GM19193 (cell line): Measurements from ENCODE around the gene PGM1.

Experiments used
- POLR2A ChIP-seq: IDR thresholded peaks from 4 replicates; pipeline ENCODE4 v1.6.1; 2011; ENCODE audit not compliant: insufficient read depth, insufficient read length; ENCODE audit errors: extremely low read depth

The PGM1 gene

DNA sequence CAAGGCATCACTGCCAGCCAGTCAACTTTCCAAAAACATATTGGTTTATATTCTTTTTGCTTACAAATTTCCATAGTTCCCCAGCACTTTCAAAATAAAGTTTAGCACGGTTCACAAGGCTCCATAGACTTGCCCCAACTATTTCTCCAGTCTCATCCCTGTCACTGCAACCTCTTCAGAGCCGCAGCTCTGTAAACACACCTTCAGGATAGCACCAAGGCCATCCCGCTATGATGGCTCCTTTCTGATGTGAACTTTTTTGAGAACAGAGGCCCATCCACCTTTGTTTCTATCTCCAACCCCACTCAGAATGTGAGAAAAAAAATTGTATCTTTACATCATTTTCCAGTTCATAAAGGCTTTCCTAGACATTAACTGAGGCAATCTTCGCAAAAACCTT lies 26.3 kb downstream of the PGM1 start:
- TF ChIP-seq POLR2A = no peak

- no peak for TF ChIP-seq POLR2A
Measured at GRCh38 chr1:63620671-63621070, 27.5 kb downstream of the PGM1 start.

DNA sequence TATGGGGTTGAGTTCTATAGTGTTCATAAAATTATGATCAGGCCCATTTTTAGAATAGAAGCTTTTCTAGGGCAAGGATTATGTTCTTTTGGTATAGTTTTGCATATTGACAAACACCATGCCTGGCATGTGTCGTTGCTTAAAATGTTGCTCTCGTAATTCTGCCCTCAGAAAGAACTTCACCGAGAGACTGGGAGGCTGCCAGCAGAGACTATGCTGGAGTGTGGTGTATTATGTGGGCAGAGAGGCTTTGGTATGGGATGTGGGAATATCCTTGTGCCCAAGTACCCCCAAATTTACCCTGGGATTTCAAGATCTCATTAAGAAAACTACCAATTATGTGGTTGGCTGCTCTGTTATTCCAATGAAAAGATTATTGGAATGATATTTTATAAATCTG lies 27.9 kb downstream of the PGM1 start:
- no peak for TF ChIP-seq POLR2A

- TF ChIP-seq POLR2A = no peak
Measured at GRCh38 chr1:63621698-63622097, 28.5 kb downstream of the PGM1 start.

- TF ChIP-seq POLR2A = no peak
Measured at GRCh38 chr1:63622849-63623566, 29.8 kb downstream of the PGM1 start.

DNA sequence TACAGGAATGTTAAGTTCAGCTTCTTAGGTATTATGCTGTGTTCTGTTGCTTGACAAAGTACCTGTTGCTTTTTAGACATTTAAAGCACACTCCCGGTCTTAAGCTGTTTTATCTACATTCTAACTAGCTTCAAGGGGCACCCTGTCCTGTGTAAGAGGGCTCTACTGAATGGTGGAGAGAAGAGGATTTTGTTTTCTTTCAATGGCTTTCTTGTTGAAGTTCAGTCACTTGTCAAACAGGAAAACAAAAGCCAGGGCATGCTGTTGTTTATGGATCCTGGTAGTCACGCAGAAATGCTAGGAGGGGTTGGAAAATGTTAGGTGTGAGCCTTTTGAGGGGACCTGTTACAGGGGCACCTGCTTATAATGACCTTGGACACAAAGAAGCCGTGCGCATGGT lies 30.7 kb downstream of the PGM1 start:
- TF ChIP-seq POLR2A = no peak

GRCh38 chr1:63624911-63625310 lies 31.7 kb downstream of the PGM1 start:
- TF ChIP-seq POLR2A = no peak

DNA sequence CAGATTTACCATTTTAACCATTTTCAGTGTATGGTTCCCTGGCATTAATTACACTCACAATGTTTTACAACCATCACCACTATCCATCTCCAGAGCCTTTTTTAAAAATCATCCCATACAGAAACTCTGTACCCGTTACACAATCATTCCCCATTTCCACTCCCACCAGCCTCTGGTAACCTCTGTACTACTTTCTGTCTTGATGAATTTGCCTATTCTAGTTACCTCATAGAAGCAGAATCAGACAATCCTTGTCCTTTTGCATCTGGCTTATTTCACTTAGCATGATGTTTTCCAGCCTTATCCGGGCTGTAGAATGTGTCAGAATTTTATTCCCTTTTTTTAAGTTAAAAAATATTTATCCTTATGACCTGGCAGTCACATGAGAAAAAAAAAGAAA lies 33.0 kb downstream of the PGM1 start:
- no peak for TF ChIP-seq POLR2A

GRCh38 chr1:63628607-63629006 lies 35.4 kb downstream of the PGM1 start:
- no peak for TF ChIP-seq POLR2A

GRCh38 chr1:63630238-63630637 lies 37.0 kb downstream of the PGM1 start:
- TF ChIP-seq POLR2A = no peak

DNA sequence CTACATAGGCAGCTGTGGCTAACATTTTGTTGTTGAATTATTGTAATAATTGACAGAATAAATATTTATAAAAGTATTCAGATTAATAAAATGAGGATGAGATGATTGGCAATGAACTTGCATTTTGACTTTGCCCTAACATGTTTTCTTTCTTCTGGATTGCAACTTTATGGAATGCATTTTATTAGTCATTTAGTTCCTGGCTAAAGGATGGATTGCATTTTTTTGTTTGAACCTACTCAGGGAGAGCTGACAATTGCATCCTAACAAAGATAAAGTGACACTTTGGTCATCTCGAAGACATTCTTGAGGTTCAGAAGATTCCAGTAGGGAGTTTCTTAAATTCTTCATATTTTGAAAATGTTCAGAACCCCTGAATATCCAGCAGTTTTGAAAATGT lies 37.5 kb downstream of the PGM1 start:
- TF ChIP-seq POLR2A = no peak

DNA sequence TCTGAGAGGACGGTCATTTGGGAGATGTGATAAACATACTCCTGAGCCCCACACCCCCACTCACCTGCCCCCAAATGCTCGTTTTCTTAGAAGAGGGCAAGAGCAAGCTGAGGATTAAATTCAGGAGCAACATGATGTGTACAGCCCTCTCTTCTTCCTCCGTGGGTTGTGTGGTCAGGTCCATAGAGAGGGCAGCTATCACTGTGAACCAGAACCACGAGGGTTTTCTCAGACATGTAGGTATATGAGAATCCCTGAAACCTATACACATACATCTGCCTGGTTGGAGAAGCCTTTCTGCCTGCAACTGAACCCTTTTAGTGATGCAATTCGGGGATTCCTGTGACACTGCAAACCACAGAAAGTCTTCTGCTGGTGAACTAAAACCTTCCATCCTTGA lies 38.9 kb downstream of the PGM1 start:
- TF ChIP-seq POLR2A = no peak

DNA sequence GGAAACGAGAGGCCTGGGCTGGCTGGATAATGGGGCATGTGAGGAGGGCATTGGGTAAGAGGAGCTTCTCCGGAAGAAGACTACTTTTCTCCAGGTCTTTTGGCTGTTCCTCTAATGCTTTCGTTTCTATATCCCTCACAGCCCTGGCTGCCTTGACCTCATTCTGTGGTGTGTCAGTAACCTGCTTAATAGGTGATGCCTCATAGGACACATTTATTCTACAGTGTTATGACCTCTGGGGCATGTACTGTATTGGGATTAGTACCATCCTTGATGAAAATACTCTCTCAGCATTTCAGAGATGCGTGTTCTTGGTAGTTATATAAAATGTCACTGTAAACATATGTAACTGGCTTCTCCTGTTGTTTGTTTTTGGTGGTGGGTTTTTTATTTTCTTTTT lies 40.1 kb downstream of the PGM1 start:
- no peak for TF ChIP-seq POLR2A

DNA sequence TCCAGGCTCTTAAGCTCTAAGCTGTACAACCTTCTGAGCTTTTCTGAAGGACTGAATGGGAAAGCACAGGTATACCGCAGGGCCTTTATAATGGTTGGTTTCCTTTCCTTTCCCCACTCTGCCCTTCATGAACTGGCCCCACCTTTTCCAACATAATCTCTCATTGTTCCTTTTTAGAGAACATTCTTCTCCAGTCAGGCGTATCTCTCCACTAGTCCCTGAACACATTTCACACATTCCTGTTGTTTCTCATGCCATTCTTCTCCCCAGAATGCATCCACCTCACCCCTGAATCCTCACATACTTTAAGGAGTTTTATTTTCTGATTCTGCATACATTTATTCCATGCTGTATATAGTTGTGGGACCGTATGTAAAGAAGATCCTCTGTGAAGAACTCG lies 41.3 kb downstream of the PGM1 start:
- no peak for TF ChIP-seq POLR2A

GRCh38 chr1:63635681-63636080 lies 42.5 kb downstream of the PGM1 start:
- TF ChIP-seq POLR2A = no peak

DNA sequence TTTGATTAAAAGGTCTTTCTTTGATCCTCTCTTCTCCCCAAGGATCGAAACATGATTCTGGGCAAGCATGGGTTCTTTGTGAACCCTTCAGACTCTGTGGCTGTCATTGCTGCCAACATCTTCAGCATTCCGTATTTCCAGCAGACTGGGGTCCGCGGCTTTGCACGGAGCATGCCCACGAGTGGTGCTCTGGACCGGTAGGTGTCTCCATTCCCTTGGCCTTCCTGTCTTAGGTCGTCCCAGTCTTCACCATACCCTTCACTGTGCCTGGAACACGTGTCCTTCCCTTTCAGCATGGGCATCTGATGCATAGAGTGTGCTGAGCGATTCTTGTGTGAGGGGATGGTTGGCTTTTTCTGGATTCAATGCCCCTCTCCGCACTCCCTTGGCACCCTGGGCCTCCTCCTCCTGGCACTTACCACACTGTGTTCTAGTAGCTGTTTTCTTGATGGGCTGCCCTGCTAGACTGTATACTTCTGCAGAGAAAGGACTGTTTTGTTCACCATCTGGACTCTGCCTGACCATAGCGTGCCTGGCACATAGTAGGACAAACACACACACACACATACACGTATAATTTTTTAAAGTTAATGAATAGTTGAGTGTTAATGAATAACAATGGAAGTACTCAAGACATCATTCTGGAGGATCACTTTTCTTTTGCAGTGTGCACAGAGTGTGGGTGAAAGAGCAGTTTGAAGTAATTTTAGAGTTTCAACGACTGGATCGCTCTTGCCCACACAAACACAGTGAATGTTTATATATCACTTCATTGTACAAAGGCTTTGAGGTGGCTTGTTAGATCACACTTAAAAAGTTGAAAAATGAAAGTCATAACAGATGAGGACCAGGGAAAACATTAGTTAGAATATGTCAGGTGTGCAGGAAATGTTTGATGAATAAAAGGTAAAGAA lies 43.2 kb downstream of the PGM1 start:
- TF ChIP-seq POLR2A = no peak
